IMR-90 (cell line): Measurements from ENCODE around the gene RNF11. TPM values are rescaled to one million over a fixed set of nuclear protein-coding genes. Genes with fewer than 3 reads are reported as not detected.

Source experiments
- ATAC-seq: fragments of 200-7000 bp; cut with Tn5 transposase; 2 replicates; pipeline ENCODE4 v1.9.1; 2020; ENCODE audit warnings: low read depth, mild to moderate bottlenecking, moderate library complexity
- BruUV-seq: library from RNA; stranded (reverse); fragments of 400-500 nt; replicated peaks from 2 replicates; lab custom pipeline; 2021; lab: Mats Ljungman, UMichigan
- CTCF ChIA-PET: fragments of 300-600 bp; formaldehyde crosslinking; extraction: SDS; loops from one replicate; lab custom pipeline; 2021; ENCODE audit warnings: antibody characterized with exemption; lab: Yijun Ruan, JAX
- POLR2A ChIA-PET: fragments of 300-600 bp; sonication (Branson Sonifier 250); formaldehyde crosslinking; loops from one replicate; lab custom pipeline; 2022; ENCODE audit warnings: antibody characterized with exemption; ENCODE audit not compliant: unreplicated experiment; lab: Charles Lee
- DNase-seq: peaks from one replicate; pipeline ENCODE4 v3.0.0; 2013
- H2AFZ ChIP-seq: replicated peaks from 2 replicates; pipeline ENCODE3; 2013; ENCODE audit warnings: low read length, mild to moderate bottlenecking; ENCODE audit not compliant: poor library complexity
- H2AK5ac ChIP-seq: 2 replicates; pipeline ENCODE4 v1.6.1; 2013; ENCODE audit warnings: low read depth, low read length, inconsistent platforms
- H2AK9ac ChIP-seq: replicated peaks from 2 replicates; pipeline ENCODE3; 2013; ENCODE audit warnings: mild to moderate bottlenecking, low read depth, low read length, moderate library complexity; ENCODE audit not compliant: poor library complexity
- H2BK120ac ChIP-seq: 2 replicates; pipeline ENCODE4 v1.6.1; 2013; ENCODE audit warnings: low read depth, low read length, inconsistent platforms
- H2BK15ac ChIP-seq: 3 replicates; pipeline ENCODE4 v1.6.1; 2013; ENCODE audit warnings: low read depth, low read length, inconsistent platforms
- H2BK20ac ChIP-seq: 2 replicates; pipeline ENCODE4 v1.6.1; 2013; ENCODE audit warnings: low read depth, mild to moderate bottlenecking, inconsistent platforms, low read length, moderate library complexity
- H2BK5ac ChIP-seq: 2 replicates; pipeline ENCODE4 v1.6.1; 2013; ENCODE audit warnings: mild to moderate bottlenecking, low read depth, low read length, inconsistent platforms; ENCODE audit not compliant: poor library complexity, severe bottlenecking
- H3K14ac ChIP-seq: replicated peaks from 2 replicates; pipeline ENCODE4 v1.6.1; 2013; ENCODE audit warnings: low read depth, low read length, inconsistent platforms
- H3K18ac ChIP-seq: 2 replicates; pipeline ENCODE4 v1.6.1; 2013; ENCODE audit warnings: low read depth, low read length, control low read depth
- H3K23ac ChIP-seq: 2 replicates; pipeline ENCODE4 v1.6.1; 2013; ENCODE audit warnings: low read depth, low read length, inconsistent platforms
- H3K27ac ChIP-seq: 2 replicates; pipeline ENCODE4 v1.5.1; 2013; ENCODE audit warnings: mild to moderate bottlenecking, control low read depth, low read length; ENCODE audit not compliant: insufficient read depth
- H3K27me3 ChIP-seq: 2 replicates; pipeline ENCODE4 v1.6.1; 2013; ENCODE audit warnings: low read length; ENCODE audit not compliant: control insufficient read depth, insufficient read depth
- H3K36me3 ChIP-seq: 2 replicates; pipeline ENCODE4 v1.6.1; 2013; ENCODE audit warnings: low read length, mixed read lengths; ENCODE audit not compliant: control insufficient read depth, insufficient read depth
- H3K4ac ChIP-seq: 2 replicates; pipeline ENCODE4 v1.6.1; 2013; ENCODE audit warnings: low read depth, low read length, inconsistent platforms
- H3K4me1 ChIP-seq: 2 replicates; pipeline ENCODE4 v1.6.1; 2013; ENCODE audit warnings: low read length, mixed read lengths; ENCODE audit not compliant: control insufficient read depth, insufficient read depth
- H3K4me2 ChIP-seq: 2 replicates; pipeline ENCODE4 v1.6.1; 2013; ENCODE audit warnings: low read depth, mild to moderate bottlenecking, control low read depth, low read length, moderate library complexity
- H3K4me3 ChIP-seq: 2 replicates; pipeline ENCODE4 v1.5.1; 2013; ENCODE audit warnings: low read depth, mild to moderate bottlenecking, control low read depth, low read length, moderate library complexity; ENCODE audit not compliant: insufficient read depth
- H3K56ac ChIP-seq: 2 replicates; pipeline ENCODE4 v1.6.1; 2013; ENCODE audit warnings: low read length, inconsistent platforms; ENCODE audit not compliant: insufficient read depth; ENCODE audit errors: extremely low read depth
- H3K79me1 ChIP-seq, 2 experiments: 2 replicates each; pipeline ENCODE4 v1.6.1; 2013; ENCODE audit warnings: low read length in 2 of 2, inconsistent platforms in 1 of 2, low read depth in 1 of 2
- H3K9ac ChIP-seq: 2 replicates; pipeline ENCODE4 v1.6.1; 2013; ENCODE audit warnings: low read depth, low read length, control low read depth
- H3K9me1 ChIP-seq: 2 replicates; pipeline ENCODE4 v1.6.1; 2013; ENCODE audit warnings: low read length, inconsistent platforms; ENCODE audit not compliant: insufficient read depth
- H3K9me3 ChIP-seq: 2 replicates; pipeline ENCODE4 v1.6.1; 2013; ENCODE audit warnings: low read length; ENCODE audit not compliant: control insufficient read depth, insufficient read depth
- H4K20me1 ChIP-seq: 2 replicates; pipeline ENCODE4 v1.6.1; 2013; ENCODE audit warnings: low read length, inconsistent platforms; ENCODE audit not compliant: insufficient read depth
- H4K5ac ChIP-seq: 2 replicates; pipeline ENCODE4 v1.6.1; 2013; ENCODE audit warnings: mild to moderate bottlenecking, low read depth, low read length, control low read depth
- H4K8ac ChIP-seq, 2 experiments: 2 replicates each; pipeline ENCODE4 v1.6.1; 2013; ENCODE audit warnings: low read depth in 2 of 2, low read length in 2 of 2, control low read depth in 1 of 2, inconsistent platforms in 1 of 2
- H4K91ac ChIP-seq: 2 replicates; pipeline ENCODE4 v1.6.1; 2013; ENCODE audit warnings: low read depth, low read length, inconsistent platforms; ENCODE audit not compliant: insufficient read depth
- CHD1 ChIP-seq: IDR thresholded peaks from 2 replicates; pipeline ENCODE4 v1.6.1; 2012; ENCODE audit warnings: low read depth, low read length, improper control_type of control experiment
- FOS ChIP-seq: fragments of 150-350 bp; IDR thresholded peaks from 2 replicates; pipeline ENCODE4 v1.6.1; 2016; ENCODE audit warnings: low read depth, low read length
- MAFK ChIP-seq: IDR thresholded peaks from 2 replicates; pipeline ENCODE4 v1.6.1; 2012; ENCODE audit warnings: low read depth, low read length, improper control_type of control experiment
- MAZ ChIP-seq: IDR thresholded peaks from 2 replicates; pipeline ENCODE4 v1.6.1; 2012; ENCODE audit warnings: low read depth, mild to moderate bottlenecking, low read length, improper control_type of control experiment, moderate library complexity, borderline replicate concordance
- MXI1 ChIP-seq: IDR thresholded peaks from 2 replicates; pipeline ENCODE4 v1.6.1; 2012; ENCODE audit warnings: low read depth, mild to moderate bottlenecking, low read length, moderate library complexity, borderline replicate concordance
- POLR2A ChIP-seq: IDR thresholded peaks from 2 replicates; pipeline ENCODE4 v1.6.1; 2012; ENCODE audit warnings: mild to moderate bottlenecking, low read depth, low read length
- RCOR1 ChIP-seq: IDR thresholded peaks from 2 replicates; pipeline ENCODE4 v1.6.1; 2012; ENCODE audit warnings: mild to moderate bottlenecking, low read length, improper control_type of control experiment; ENCODE audit not compliant: insufficient replicate concordance
- RFX5 ChIP-seq: IDR thresholded peaks from 2 replicates; pipeline ENCODE4 v1.8.0; 2012; ENCODE audit warnings: low read depth, mild to moderate bottlenecking, low read length, moderate library complexity
- WGBS, 2 experiments: methylation state at CpG; one replicate each; pipeline versions ENCODE4 v1.1.5 to v1.1.7; 2013; ENCODE audit warnings: missing lambda C conversion rate in 2 of 2; ENCODE audit not compliant: insufficient read length in 1 of 2; ENCODE audit errors: extremely low coverage in 2 of 2; 5-methylcytosine and 5-hydroxymethylcytosine counted together
- dilution Hi-C: fragments of 300-500 bp; cut with HindIII; formaldehyde crosslinking; loops from one replicate; pipeline ENCODE4 v1.14.3; 2018; ENCODE audit warnings: low sequenced_read_pairs; ENCODE audit not compliant: unreplicated experiment
- in situ Hi-C: fragments of 300-500 bp; cut with MboI; formaldehyde crosslinking; loops from 3 replicates; pipeline ENCODE4 v1.14.3; 2019; ENCODE audit warnings: low sequenced_read_pairs, inconsistent platforms, mixed read lengths
- intact Hi-C: fragments of 100-400 bp; cut with micrococcal nuclease; formaldehyde crosslinking; loops from 2 replicates; pipeline ENCODE4 v1.10.0; 2022
- polyA plus RNA-seq, 3 experiments: library from polyadenylated mRNA; depleted of rRNA; stranded (reverse); fragments of >200 nt; gene quantifications; 2 replicates each; pipeline ENCODE4 v1.2.3, GENCODE V29; 2012; ENCODE audit warnings: low replicate concordance in 1 of 3
- total RNA-seq: library from RNA; depleted of rRNA; stranded (reverse); fragments of >200 nt; gene quantifications from 2 replicates; pipeline ENCODE4 v1.2.3, GENCODE V29; 2012
- TF ChIP-seq, protein P1 (sequence below): conservative IDR thresholded peaks from 2 replicates; pipeline ENCODE4 v1.5.1; 2012; ENCODE audit warnings: mild to moderate bottlenecking, low read depth, low read length, improper control_type of control experiment
- TF ChIP-seq, protein P2 (sequence below): fragments of 150-350 bp; IDR thresholded peaks from 2 replicates; pipeline ENCODE4 v1.6.1; 2017; ENCODE audit warnings: mild to moderate bottlenecking, antibody characterized with exemption, low read length, low read depth

Gene RNF11
- total and polyA plus RNA-seq, 2 of the 4 experiments (the other 2 are of a cell fraction), result 63.3 to 64.1 TPM

GRCh38 chr1:51301844-51302162 is 65.7 kb downstream of the RNF11 start:
- POLR2A ChIA-PET, result no interaction called here
- no peak overlapping the region for H2BK20ac ChIP-seq
- no peak overlapping the region for H3K18ac ChIP-seq
- H3K27me3 ChIP-seq, result no peaks in the 10 kb centered on the region; the same call in 1 of the 2 replicates
- no peaks in the 10 kb centered on the region for H3K79me1 ChIP-seq
- H3K9me1 ChIP-seq, result peaks cover 9% of the 10 kb centered on the region; the same call in 1 of the 2 replicates
- H3K4ac ChIP-seq, result no peak overlapping the region
- intact Hi-C loops (no loop called here), dilution Hi-C loops (no loop called here), in situ Hi-C loops (no loop called here)
- H3K14ac ChIP-seq, result no peak overlapping the region
- no peak overlapping the region for H3K56ac ChIP-seq
- no peaks in the 10 kb centered on the region for H3K9me3 ChIP-seq
- no peak overlapping the region for H2AK5ac ChIP-seq
- H3K23ac ChIP-seq, result no peak overlapping the region
- H4K8ac ChIP-seq, result no peak overlapping the region
- no peak overlapping the region for H4K91ac ChIP-seq
- no peak overlapping the region for H3K9ac ChIP-seq
- TF ChIP-seq MAFK, result no peak
- TF ChIP-seq, protein P1, sequence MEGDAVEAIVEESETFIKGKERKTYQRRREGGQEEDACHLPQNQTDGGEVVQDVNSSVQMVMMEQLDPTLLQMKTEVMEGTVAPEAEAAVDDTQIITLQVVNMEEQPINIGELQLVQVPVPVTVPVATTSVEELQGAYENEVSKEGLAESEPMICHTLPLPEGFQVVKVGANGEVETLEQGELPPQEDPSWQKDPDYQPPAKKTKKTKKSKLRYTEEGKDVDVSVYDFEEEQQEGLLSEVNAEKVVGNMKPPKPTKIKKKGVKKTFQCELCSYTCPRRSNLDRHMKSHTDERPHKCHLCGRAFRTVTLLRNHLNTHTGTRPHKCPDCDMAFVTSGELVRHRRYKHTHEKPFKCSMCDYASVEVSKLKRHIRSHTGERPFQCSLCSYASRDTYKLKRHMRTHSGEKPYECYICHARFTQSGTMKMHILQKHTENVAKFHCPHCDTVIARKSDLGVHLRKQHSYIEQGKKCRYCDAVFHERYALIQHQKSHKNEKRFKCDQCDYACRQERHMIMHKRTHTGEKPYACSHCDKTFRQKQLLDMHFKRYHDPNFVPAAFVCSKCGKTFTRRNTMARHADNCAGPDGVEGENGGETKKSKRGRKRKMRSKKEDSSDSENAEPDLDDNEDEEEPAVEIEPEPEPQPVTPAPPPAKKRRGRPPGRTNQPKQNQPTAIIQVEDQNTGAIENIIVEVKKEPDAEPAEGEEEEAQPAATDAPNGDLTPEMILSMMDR, result no peak
- TF ChIP-seq RCOR1, result no peak
- TF ChIP-seq POLR2A, result no peak
- TF ChIP-seq, protein P2, sequence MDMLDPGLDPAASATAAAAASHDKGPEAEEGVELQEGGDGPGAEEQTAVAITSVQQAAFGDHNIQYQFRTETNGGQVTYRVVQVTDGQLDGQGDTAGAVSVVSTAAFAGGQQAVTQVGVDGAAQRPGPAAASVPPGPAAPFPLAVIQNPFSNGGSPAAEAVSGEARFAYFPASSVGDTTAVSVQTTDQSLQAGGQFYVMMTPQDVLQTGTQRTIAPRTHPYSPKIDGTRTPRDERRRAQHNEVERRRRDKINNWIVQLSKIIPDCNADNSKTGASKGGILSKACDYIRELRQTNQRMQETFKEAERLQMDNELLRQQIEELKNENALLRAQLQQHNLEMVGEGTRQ, result no peak
- TF ChIP-seq CHD1, result no peak
- no peak for TF ChIP-seq RFX5
- no peak for TF ChIP-seq MXI1
- TF ChIP-seq FOS, result no peak
- TF ChIP-seq MAZ, result no peak
- no peak overlapping the region for H2BK15ac ChIP-seq
- no peak overlapping the region for H3K4me3 ChIP-seq
- ATAC-seq (no peak), DNase-seq (no peak)
- H2AK9ac ChIP-seq, result peak overlapping the region; percentile 42
- no peak overlapping the region for H2BK120ac ChIP-seq
- CTCF ChIA-PET, result interaction anchor here (1.2 kb wide), 1 partner anchor 526 kb away, joined by 3 read pairs; no protein-coding TSS in a partner anchor
- no peak overlapping the region for H2AFZ ChIP-seq
- H3K4me2 ChIP-seq, result no peak overlapping the region
- H2BK5ac ChIP-seq, result no peak overlapping the region
- BruUV-seq, result no TSS peak
- 60% methylated on average over 1 of the region's 3 CpGs; no CpG with 5 or more reads in 1 of the 2 experiments for WGBS, 2 experiments
- no peak overlapping the region for H4K5ac ChIP-seq
- no peaks in the 10 kb centered on the region for H4K20me1 ChIP-seq
- H3K36me3 ChIP-seq, result no peaks in the 10 kb centered on the region
- no peaks in the 10 kb centered on the region; the same call in 1 of the 2 replicates for H3K4me1 ChIP-seq
- H3K27ac ChIP-seq, result no peak overlapping the region
